Muscle layer of colon (tissue), 2 donors: ENCODE measurements around the gene SAYSD1.

Experiments
- H3K27ac ChIP-seq: one replicate; pipeline ENCODE4 v1.7.0; 2013; ENCODE audit warnings: low read depth, mild to moderate bottlenecking, low read length, moderate library complexity
- H3K27me3 ChIP-seq, 2 donors: one replicate each; pipeline ENCODE4 v1.7.0; 2013; ENCODE audit warnings: low read length in 2 of 2, mild to moderate bottlenecking in 2 of 2; ENCODE audit not compliant: insufficient read depth in 2 of 2, control insufficient read depth in 1 of 2
- H3K36me3 ChIP-seq: one replicate; pipeline ENCODE4 v1.7.0; 2013; ENCODE audit warnings: mild to moderate bottlenecking, low read length; ENCODE audit not compliant: insufficient read depth
- H3K4me1 ChIP-seq: one replicate; pipeline ENCODE4 v1.7.0; 2013; ENCODE audit warnings: mild to moderate bottlenecking, low read length; ENCODE audit not compliant: insufficient read depth
- H3K4me3 ChIP-seq, 2 donors: one replicate each; pipeline ENCODE4 v1.7.0; 2013; ENCODE audit warnings: low read length in 2 of 2, low read depth in 1 of 2, mild to moderate bottlenecking in 1 of 2, moderate library complexity in 1 of 2
- H3K9ac ChIP-seq: one replicate; pipeline ENCODE4 v1.7.0; 2013; ENCODE audit warnings: low read length
- H3K9me3 ChIP-seq: one replicate; pipeline ENCODE4 v1.7.0; 2013; ENCODE audit warnings: mild to moderate bottlenecking, low read length
- donor health status: abdominal sarcoma.
- donor health status: Adenocarcinoma of cecum.

Gene SAYSD1

DNA sequence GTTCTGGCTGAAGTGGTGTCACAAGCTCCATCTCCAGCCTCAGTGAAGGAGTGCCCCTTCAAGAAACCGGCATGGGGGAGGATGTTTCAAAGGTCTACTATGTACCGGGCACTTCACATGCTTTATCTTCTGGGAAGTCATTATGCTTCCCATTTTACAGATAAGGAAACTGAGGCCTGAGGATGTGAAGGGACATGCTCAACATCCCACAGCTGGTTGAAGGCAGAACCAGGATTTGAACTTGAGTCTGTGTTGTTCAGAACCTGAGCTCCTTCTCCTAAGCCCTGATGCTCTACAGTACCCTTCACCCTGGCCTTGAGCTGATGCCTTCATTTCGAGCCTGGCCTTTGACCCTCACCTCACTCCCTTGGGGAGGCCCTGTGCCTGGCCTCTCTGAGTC is 53.4 kb downstream of the SAYSD1 start:
- H3K9ac ChIP-seq = no peak overlapping the region
- H3K4me3 ChIP-seq = no peak overlapping the region
- H3K4me1 ChIP-seq = no peaks in the 10 kb centered on the region
- peaks cover 0 to 8% of the 10 kb centered on the region in 2 donors for H3K27me3 ChIP-seq
- H3K27ac ChIP-seq = no peak overlapping the region
- H3K36me3 ChIP-seq = no peaks in the 10 kb centered on the region
- no peaks in the 10 kb centered on the region for H3K9me3 ChIP-seq

DNA sequence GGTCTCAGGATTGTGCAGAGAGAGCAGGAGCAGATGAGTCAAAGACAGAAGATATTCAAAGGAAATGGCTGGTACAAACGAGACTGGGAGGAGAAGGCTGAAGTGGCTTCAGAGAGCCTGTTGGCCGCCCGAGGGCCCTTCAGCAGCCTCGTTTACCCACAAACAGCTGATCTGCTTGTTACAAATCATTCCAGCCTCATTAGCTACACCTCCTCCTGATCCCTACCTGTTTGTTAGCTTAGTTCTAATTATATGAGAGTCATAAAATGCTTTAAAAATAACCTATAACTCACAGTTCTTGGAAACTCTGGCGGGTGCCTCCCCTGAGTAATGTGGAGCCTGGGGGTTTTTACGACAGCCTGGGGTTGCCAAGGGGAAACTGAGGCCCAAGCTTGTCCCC is 53.8 kb downstream of the SAYSD1 start:
- H3K9ac ChIP-seq = no peak overlapping the region
- H3K27ac ChIP-seq = no peak overlapping the region
- no peak overlapping the region for H3K4me3 ChIP-seq
- no peaks in the 10 kb centered on the region for H3K4me1 ChIP-seq
- no peaks in the 10 kb centered on the region for H3K36me3 ChIP-seq
- H3K27me3 ChIP-seq = peaks cover 0 to 8% of the 10 kb centered on the region in 2 donors
- no peaks in the 10 kb centered on the region for H3K9me3 ChIP-seq

- Histone ChIP-seq H3K27ac (no peak overlapping the region), H3K9ac (no peak overlapping the region), H3K36me3 (no peaks in the 10 kb centered on the region), H3K9me3 (no peaks in the 10 kb centered on the region), H3K4me1 (no peaks in the 10 kb centered on the region), H3K27me3 (peaks cover 0 to 8% of the 10 kb centered on the region in 2 donors), H3K4me3 (no peak overlapping the region)
Observed at GRCh38 chr6:39060467-39061160, 54.4 kb downstream of the SAYSD1 start.

- no peak overlapping the region for H3K9ac ChIP-seq
- H3K27me3 ChIP-seq = peaks cover 0 to 8% of the 10 kb centered on the region in 2 donors
- no peaks in the 10 kb centered on the region for H3K9me3 ChIP-seq
- H3K4me3 ChIP-seq = no peak overlapping the region
- no peaks in the 10 kb centered on the region for H3K36me3 ChIP-seq
- no peaks in the 10 kb centered on the region for H3K4me1 ChIP-seq
- H3K27ac ChIP-seq = no peak overlapping the region
Observed at GRCh38 chr6:39059496-39060310, 55.3 kb downstream of the SAYSD1 start.

DNA sequence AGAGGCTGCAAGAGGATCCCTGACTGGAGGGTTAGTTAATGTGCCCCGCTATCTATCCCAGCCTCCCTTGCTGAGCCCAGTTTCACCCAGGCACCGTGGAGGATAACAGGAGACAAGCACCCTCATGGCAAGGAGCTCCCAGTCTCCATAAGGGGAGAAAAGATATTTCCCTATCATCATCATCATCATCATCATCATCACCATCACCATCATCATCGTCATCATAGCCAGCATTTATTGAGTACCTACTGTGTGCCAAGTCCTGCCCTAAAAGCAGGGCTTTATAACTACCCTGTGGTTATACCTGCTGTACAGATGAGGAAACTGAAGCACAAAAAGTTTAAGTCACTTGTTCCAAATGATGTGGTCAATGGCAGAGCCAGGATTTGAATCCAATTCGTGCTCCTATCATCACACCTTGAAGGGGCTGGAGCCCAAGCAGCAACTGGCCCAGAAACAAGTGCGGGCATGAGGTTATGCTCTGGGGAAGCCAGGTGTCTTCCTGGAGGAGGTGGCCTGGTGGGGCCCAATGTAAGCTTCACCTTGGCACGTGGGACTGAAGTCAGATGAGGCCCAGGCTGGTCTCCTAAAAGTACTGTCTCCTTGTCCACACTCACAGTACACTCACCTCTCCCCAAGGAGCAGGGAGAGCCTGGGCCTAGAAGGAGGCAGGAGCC is 56.4 kb downstream of the SAYSD1 start:
- no peaks in the 10 kb centered on the region for H3K9me3 ChIP-seq
- H3K9ac ChIP-seq = no peak overlapping the region
- H3K4me1 ChIP-seq = no peaks in the 10 kb centered on the region
- H3K27ac ChIP-seq = no peak overlapping the region
- no peak overlapping the region for H3K4me3 ChIP-seq
- H3K36me3 ChIP-seq = no peaks in the 10 kb centered on the region
- H3K27me3 ChIP-seq = peaks cover 0 to 8% of the 10 kb centered on the region in 2 donors

GRCh38 chr6:39057251-39058155 is 57.5 kb downstream of the SAYSD1 start:
- Histone ChIP-seq H3K9me3 (no peaks in the 10 kb centered on the region), H3K9ac (no peak overlapping the region), H3K4me1 (no peaks in the 10 kb centered on the region), H3K27me3 (peaks cover 0 to 8% of the 10 kb centered on the region in 2 donors), H3K27ac (no peak overlapping the region), H3K4me3 (no peak overlapping the region), H3K36me3 (no peaks in the 10 kb centered on the region)

GRCh38 chr6:39056681-39057080 is 58.3 kb downstream of the SAYSD1 start:
- Histone ChIP-seq H3K4me3 (no peak overlapping the region), H3K9ac (no peak overlapping the region), H3K9me3 (no peaks in the 10 kb centered on the region), H3K36me3 (no peaks in the 10 kb centered on the region), H3K27ac (no peak overlapping the region), H3K4me1 (no peaks in the 10 kb centered on the region), H3K27me3 (peaks cover 0 to 8% of the 10 kb centered on the region in 2 donors)

DNA sequence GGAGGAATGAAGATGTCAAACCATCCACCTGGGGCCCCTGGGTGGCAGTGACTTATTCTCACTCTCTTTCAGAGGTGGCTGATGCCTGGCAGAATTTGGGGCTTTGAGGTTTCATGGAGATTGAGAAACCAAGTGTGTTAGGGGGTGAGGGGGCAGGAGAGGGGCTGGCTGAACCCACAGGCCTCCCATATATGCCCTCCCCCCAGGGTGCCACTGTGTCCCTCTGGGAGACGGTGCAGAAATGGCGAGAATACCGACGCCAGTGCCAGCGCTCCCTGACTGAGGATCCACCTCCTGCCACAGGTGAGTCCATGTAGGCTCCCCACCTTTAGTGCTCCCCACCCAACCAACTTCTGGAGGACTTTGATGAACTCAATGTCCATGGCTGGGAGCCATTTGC is 58.8 kb downstream of the SAYSD1 start:
- Histone ChIP-seq H3K4me3 (no peak overlapping the region), H3K9ac (no peak overlapping the region), H3K27me3 (peaks cover 0 to 8% of the 10 kb centered on the region in 2 donors), H3K36me3 (no peaks in the 10 kb centered on the region), H3K9me3 (no peaks in the 10 kb centered on the region), H3K27ac (no peak overlapping the region), H3K4me1 (no peaks in the 10 kb centered on the region)

DNA sequence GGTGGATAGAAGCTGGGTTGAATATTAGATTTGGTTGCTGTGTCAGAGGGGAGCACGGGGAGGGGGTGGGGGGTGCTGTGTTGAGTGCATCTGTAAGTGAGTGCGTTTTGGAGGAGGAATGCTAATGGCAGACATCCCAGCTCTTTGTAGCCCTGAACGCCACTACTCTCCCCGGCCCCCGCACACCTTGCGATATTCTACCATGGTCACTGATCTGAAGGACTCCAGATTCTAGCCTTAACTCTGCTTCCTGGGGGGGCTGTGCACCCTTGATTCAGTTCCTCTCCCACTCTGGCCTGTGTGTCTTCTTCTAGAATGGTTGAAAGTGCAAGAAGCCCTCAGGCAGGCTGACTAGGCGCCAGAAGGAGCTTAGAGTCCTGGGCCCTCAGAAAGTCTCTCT is 59.3 kb downstream of the SAYSD1 start:
- Histone ChIP-seq H3K4me3 (no peak overlapping the region), H3K9ac (no peak overlapping the region), H3K4me1 (no peaks in the 10 kb centered on the region), H3K9me3 (no peaks in the 10 kb centered on the region), H3K36me3 (no peaks in the 10 kb centered on the region), H3K27me3 (peaks cover 0 to 8% of the 10 kb centered on the region in 2 donors), H3K27ac (no peak overlapping the region)

- no peak overlapping the region for H3K9ac ChIP-seq
- no peaks in the 10 kb centered on the region for H3K9me3 ChIP-seq
- no peak overlapping the region for H3K4me3 ChIP-seq
- peaks cover 8 to 11% of the 10 kb centered on the region in 2 donors for H3K27me3 ChIP-seq
- no peaks in the 10 kb centered on the region for H3K36me3 ChIP-seq
- H3K4me1 ChIP-seq = no peaks in the 10 kb centered on the region
- no peak overlapping the region for H3K27ac ChIP-seq
Observed at GRCh38 chr6:39054577-39055142, 60.3 kb downstream of the SAYSD1 start.
